Activated CD4-positive, alpha-beta T cell treated with anti-CD3 and anti-CD28 coated beads for 1 hour (primary cell): Measurements from ENCODE around the gene RNASE9.
"Not testable (repeated sequence)": the region's sequence is repeated elsewhere in the genome, so short reads cannot be mapped to it uniquely, and the experiment has no call there.

Experiments used
- DNase-seq: peaks from one replicate; pipeline ENCODE4 v3.0.0-alpha.2; 2020

The RNASE9 gene

GRCh38 chr14:20560961-20561360 lies at the start of gene RNASE9:
TSS of gene RNASE9 (minus strand) at chr14:20561047.
- DNase-seq, result no peak

DNA sequence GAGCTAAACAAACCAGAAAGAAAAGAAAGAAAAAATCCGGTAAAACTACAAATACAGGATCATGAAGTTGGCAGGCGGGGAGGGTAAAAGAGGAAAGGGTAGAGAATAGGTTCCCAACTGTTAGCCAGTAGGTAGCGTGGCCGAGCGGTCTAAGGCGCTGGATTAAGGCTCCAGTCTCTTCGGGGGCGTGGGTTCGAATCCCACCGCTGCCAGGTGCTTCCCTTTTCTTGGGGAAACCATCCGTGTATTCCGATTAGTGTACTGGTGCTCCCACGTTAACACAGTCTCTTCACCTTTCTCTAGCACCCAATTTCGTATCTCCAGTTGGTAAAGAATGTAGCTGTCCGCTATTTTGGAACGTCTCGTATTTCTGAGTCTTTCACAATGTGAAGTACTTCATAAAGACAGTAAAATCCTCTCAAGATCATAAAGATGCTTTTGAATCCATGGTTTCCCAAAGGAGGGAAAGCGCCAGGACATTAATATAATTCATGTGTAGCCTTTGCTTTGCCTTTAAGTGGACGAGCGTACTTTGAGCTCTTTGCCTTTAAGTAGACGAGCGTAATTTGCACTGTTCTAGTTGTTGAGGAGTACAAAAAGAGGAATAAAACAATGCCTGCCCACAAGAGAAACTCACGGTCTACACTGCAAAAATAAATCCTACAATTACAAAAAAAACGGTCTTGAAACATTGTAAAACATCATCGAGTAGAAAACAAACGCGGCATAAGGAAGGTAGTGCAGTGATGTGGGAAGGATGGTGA lies 49.3 kb upstream of the RNASE9 start:
- peak; percentile 52 for DNase-seq

- DNase-seq, result peak; percentile 37
Observed at GRCh38 chr14:20609215-20610001, 48.6 kb upstream of the RNASE9 start.

DNA sequence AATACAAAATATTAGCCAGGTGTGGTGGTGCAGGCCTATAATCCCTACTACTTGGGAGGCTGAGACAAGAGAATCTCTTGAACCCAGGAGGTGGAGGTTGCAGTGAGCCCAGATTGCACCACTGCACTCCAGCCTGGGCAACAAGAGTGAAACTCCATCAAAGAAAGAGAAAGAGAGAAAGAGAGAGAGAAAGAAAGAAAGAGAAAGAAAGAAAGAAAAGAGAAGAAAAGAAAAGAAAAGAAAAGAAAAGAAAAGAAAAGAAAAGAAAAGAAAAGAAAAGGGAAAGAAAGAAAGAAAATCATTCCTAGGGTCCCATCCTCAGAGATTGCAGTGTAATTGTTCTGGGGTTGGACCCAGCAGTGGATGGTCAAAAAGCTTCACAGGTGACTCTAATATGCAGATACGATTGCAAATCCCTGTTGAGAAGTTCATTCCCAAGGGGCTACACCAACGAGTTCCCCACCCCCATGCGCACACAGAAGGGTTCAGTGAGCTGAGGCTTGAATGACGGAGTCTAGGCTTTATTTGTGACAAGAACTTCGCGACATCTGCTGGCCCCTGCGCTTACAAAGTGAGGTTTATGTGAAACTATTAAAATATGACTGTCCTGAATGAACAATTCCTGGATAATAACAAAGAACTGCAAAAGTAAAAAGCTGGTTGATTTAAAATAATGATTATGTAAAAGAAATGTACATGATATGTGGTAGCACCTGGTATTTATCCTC lies 47.7 kb upstream of the RNASE9 start:
- no peak for DNase-seq

GRCh38 chr14:20607617-20608016 lies 46.8 kb upstream of the RNASE9 start:
- no peak for DNase-seq

GRCh38 chr14:20606902-20607242 lies 46.0 kb upstream of the RNASE9 start:
- no peak for DNase-seq

DNA sequence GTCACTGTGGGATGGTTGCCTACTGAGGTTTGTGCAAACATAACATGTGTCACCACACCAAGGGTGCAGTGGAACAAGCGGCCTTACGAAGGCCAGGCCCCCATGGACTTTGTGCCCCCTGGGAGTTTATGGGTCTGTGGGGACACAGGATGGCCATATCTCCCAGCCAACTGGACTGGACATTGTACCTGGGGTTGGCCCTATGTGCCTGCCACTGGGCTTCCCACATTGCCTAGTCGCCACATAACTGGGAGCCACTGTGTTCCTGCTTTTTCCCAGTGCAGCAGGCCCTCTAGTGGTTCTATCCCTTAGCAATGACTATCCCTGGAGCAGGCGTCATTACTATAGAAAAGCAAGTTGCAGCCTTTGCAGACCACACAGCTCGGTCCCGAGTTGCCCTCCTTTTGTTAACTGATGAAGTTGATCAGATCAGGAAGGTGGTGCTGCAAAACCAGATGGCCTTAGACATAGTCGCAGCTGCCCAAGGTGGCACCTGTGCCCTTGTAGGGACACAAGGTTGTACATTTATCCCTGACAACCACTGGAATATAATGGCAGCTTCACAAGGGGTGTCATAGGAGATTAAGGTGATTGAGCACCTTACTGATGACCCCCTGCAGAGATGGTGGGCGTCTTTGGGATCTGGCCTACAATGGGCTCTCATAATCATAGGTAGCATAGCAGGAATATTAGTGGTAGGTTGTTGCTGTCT lies 45.5 kb upstream of the RNASE9 start:
- DNase-seq, result no peak

DNA sequence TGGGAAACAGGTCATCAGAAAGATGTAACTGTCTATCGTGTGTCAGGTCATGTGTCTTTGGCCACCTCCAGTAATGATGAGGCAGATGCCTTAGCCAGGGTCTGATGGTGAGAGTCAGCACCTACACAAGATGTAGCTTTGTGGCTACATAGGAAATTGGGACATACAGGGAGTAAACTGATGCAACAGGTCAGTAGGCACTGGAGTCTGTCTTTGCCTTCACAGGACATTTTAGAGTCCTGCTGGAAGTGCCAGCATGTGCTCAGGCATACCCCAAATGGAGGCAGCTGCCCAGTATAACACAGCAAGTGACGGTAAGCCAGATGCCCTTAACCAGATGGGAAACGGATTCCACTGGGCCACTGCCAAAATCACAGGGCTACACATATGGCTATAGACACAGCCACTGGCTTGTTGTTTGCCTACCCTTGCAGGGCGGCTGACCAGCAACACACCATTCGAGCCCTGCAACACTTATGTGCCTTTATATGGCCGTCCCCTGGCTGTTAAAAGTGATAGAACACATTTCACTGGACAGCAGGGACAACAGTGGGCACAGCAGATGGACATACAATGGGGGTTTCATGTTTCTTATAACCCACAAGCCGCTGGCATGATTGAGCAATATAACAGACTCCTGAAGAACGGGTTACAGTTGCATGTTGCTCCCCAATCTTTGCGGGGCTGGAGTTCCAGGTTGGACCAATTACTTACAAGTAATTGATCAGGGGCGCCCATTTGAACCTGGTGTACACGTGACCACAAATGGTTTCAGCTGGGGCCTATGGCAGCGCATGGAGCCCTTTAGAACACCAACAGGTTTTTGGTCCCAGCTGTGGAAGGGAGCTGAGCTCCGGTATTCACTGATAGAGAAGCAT lies 43.2 kb upstream of the RNASE9 start:
- no peak for DNase-seq

DNA sequence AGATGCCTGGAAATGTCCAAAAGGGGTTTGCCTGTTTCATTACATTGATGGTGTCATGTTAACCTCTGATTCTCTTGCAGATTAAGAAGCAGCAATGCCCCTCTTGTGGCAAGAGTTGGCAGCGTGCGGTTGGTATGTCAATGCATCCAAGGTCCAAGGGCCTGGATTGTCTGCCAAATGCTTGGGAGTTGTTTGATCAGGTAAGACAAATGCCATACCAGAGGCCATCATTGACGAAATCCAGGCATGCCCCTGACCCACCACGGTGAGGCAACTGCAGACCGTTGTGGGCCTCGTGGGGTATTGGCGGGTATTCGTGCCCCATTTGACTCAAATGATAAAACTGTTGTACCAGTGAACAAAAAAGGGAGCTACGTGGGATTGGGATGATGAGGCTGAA lies 41.7 kb upstream of the RNASE9 start:
- no peak for DNase-seq

DNA sequence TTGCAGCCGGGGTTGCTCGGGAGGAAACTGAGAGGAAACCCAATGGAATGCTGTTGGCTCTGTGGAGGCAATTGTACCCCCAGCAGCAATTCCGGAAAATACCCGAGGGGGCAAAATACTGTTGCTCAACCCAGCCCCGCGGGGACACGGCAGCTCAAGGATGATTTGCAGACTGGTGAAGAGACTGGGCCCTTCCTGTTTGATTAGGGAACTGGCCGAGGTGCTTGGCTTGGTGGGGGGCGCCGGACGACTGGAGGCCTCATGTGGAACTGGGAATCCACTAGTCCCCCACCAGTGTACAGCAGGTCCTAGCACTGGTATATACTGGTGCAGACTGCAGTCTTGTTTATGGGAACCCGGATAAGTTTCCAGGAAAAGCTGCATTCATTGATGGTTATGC lies 40.7 kb upstream of the RNASE9 start:
- no peak for DNase-seq

DNA sequence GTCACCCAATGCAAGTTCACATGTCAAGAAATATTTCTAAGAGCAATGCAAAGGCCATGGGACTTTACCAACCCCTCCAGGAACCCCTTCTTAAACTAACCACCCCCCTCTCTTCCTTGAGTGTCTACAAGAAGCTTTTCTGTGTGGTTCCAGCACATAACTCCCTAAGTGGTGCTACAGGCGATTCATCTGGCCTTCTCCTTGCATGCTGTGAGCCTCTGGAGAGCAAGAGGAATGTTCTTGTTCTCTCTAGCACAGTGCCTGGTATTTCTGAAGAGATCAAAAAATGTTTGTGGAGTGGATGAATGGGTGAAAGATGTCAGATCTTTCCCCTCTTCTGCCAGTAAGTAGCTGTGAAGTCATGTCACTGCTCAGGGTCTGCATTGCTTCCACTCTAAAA lies 36.3 kb upstream of the RNASE9 start:
- no peak for DNase-seq

- not testable (repeated sequence) for DNase-seq
Observed at GRCh38 chr14:20595726-20596125, 34.9 kb upstream of the RNASE9 start.

DNA sequence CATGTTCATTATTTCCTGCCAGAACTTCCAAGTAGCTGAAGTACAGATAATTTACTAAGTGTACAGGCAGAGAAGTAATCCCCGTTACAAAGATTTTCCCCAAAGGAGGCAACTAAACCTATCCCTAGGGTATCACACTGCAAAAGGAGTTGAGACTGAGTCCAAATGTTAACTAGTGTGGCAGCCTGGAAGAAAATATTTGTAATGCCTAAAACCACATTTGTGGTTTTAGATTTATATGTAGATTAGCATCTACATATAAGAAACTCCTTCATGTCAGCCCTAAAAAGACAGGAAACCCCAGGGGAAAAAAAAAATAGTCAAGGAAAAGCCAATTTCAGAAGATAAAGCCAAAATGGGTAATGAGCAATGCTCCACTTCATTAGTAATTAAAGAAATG lies 31.7 kb upstream of the RNASE9 start:
- DNase-seq, result no peak

GRCh38 chr14:20591235-20591634 lies 30.4 kb upstream of the RNASE9 start, which contains the start of gene RNASE12:
TSS of gene RNASE12 (minus strand) at chr14:20591376. CDS start at chr14:20590723, 653 bp downstream.
- no peak for DNase-seq

DNA sequence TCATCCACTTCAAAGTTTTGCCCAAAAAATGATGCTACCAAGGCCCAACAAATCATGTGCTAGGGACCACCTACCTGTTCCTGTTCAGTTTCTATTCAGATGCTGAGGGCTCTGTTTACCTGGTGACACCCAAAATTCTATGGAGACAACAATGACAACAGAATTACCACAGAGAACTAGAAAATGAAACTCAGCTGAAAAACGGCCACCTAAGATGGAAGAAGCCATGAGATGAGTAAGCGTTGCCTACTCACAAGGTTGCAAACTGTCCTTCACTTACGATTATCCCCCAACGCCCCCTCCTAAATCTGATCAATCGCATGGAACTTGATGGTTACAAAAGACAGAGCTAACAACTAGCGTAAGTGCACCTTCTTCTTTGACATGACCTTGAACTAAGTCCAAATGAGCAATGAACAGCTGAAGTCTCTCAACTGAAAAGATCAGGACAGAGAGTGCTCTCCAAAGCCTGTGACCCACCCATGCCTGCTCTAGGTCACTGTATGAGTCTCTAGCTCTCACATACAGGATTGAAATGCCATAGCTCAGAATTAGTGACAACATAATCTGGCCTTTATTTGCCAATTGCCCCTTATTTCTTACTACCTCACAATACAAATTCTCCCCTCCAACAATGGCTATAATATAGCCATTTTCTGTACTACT lies 26.8 kb upstream of the RNASE9 start, which contains the start of gene RNASE11:
Gene RNASE11 (minus strand): TSS at position 513 of the 666 bp plus-strand sequence.
- no peak for DNase-seq

GRCh38 chr14:20583908-20584307 lies 23.1 kb upstream of the RNASE9 start:
- DNase-seq, result no peak

DNA sequence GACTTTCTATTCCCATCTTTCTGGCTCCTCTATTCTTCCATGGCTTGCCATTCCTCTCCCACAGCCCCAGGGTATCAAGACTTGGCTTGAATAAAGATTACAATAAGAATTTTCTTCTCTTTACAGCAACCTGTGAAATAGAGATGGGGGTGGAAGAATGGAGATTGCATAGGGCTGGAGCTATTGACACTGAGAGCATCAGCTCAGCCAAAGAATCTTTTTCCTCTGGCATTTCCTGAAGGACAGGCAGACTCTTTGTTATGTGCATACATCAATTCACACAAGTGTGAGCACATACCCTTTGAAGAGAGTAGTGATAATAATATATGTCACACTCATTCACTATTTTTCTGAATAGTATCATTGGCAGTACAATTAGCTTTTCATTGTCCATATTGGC lies 22.3 kb upstream of the RNASE9 start:
- DNase-seq, result no peak

- no peak for DNase-seq
Observed at GRCh38 chr14:20580242-20580641, 19.4 kb upstream of the RNASE9 start.

GRCh38 chr14:20578784-20579502 lies 18.1 kb upstream of the RNASE9 start:
- no peak for DNase-seq

GRCh38 chr14:20578325-20578724 lies 17.5 kb upstream of the RNASE9 start:
- no peak for DNase-seq
